Fibroblast of lung (primary cell): ENCODE data around the gene P2RY6. TPM values are rescaled to one million over a fixed set of nuclear protein-coding genes. Genes with fewer than 3 reads are reported as not detected.

Experiments used
- DNase-seq, 2 donors: peaks; one replicate each; pipeline versions ENCODE4 v3.0.0 to v3.0.0-alpha.2; 2010; ENCODE audit warnings: low read depth in 2 of 2
- H2AFZ ChIP-seq: 2 replicates; pipeline ENCODE4 v1.5.1; 2012; ENCODE audit warnings: low read length, control low read depth, inconsistent platforms
- H3K27ac ChIP-seq: 2 replicates; pipeline ENCODE4 v1.5.1; 2011; ENCODE audit warnings: low read length, control low read depth; ENCODE audit not compliant: insufficient read depth
- H3K27me3 ChIP-seq: 2 replicates; pipeline ENCODE4 v1.5.1; 2011; ENCODE audit warnings: mild to moderate bottlenecking, low read length; ENCODE audit not compliant: control insufficient read depth, insufficient read depth
- H3K36me3 ChIP-seq: 2 replicates; pipeline ENCODE4 v1.5.1; 2011; ENCODE audit warnings: low read length; ENCODE audit not compliant: control insufficient read depth, insufficient read depth
- H3K4me1 ChIP-seq: 2 replicates; pipeline ENCODE4 v1.5.1; 2011; ENCODE audit warnings: low read length; ENCODE audit not compliant: control insufficient read depth, insufficient read depth; ENCODE audit errors: extremely low read depth
- H3K4me2 ChIP-seq: 2 replicates; pipeline ENCODE4 v1.5.1; 2011; ENCODE audit warnings: low read length, control low read depth; ENCODE audit not compliant: insufficient read depth; ENCODE audit errors: extremely low read depth
- H3K4me3 ChIP-seq, 4 experiments: fragments of 200-600 bp in 1 of 4; sonication (generic) in 1 of 4; replicated peaks in 1 of 4; 2 replicates each; pipeline ENCODE4 v1.5.1; 2011 to 2016; ENCODE audit warnings: low read length in 4 of 4, low read depth in 3 of 4, mild to moderate bottlenecking in 3 of 4, control low read depth in 2 of 4, inconsistent platforms in 1 of 4, mixed read lengths in 1 of 4; ENCODE audit not compliant: insufficient read depth in 1 of 4; ENCODE audit errors: control extremely low read depth in 1 of 4
- H3K79me2 ChIP-seq: 2 replicates; pipeline ENCODE4 v1.5.1; 2012; ENCODE audit warnings: mild to moderate bottlenecking, low read length, inconsistent platforms; ENCODE audit not compliant: control insufficient read depth, insufficient read depth
- H3K9ac ChIP-seq: 2 replicates; pipeline ENCODE4 v1.5.1; 2011; ENCODE audit warnings: mild to moderate bottlenecking, low read length, control low read depth; ENCODE audit not compliant: insufficient read depth
- H3K9me3 ChIP-seq: 2 replicates; pipeline ENCODE4 v1.5.1; 2012; ENCODE audit warnings: low read depth, low read length; ENCODE audit not compliant: control insufficient read depth, insufficient read depth
- H4K20me1 ChIP-seq: 2 replicates; pipeline ENCODE4 v1.5.1; 2011; ENCODE audit warnings: low read length; ENCODE audit not compliant: control insufficient read depth, insufficient read depth; ENCODE audit errors: extremely low read depth
- EZH2 ChIP-seq: IDR thresholded peaks from 2 replicates; pipeline ENCODE4 v1.5.1; 2012; ENCODE audit warnings: low read length, control low read depth, mild to moderate bottlenecking; ENCODE audit errors: missing control alignments
- polyA plus RNA-seq, 2 donors: library from polyadenylated mRNA; depleted of rRNA in 1 of 2; stranded (reverse) in 1 of 2; unstranded in 1 of 2; fragments of >200 nt; gene quantifications; 2 replicates each; pipeline ENCODE4 v1.2.1, GENCODE V29; 2011 to 2012; ENCODE audit warnings: missing spikeins in 1 of 2
- total RNA-seq: library from RNA; depleted of rRNA; stranded (reverse); fragments of >200 nt; gene quantifications from 2 replicates; pipeline ENCODE4 v1.2.1, GENCODE V29; 2014
- TF ChIP-seq, protein P1 (sequence below), 2 donors: IDR thresholded peaks in 1 of 2; conservative IDR thresholded peaks in 1 of 2; 1 replicate in 1 of 2; 2 replicates in 1 of 2; pipeline ENCODE4 v1.5.1; 2011 to 2012; ENCODE audit warnings: low read length in 2 of 2, control low read depth in 1 of 2, inconsistent platforms in 1 of 2, low read depth in 1 of 2, mild to moderate bottlenecking in 1 of 2

P2RY6 gene
- total and polyA plus RNA-seq, 2 donors (not counting 1 experiment from before 2014, with no cell fraction given), result 0.12 to 0.33 TPM

DNA sequence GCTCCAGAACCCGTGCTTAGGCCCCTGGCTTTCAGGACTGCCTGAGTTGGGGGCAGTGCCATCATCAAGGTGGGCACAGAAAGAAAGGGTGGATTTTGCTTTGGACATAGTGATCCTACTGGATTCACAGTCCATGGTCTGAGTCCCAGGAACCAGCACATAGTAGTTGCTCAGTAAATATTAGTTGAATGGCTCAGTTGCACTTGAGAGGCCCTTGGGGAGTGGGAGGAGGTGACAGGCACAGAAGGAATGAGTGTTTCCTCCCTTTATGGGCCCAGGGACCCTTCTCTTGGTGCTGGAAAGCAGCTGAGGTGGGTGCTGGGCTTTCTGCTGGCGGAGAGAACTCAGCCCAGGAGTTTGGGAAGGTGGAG, 52.5 kb downstream of the P2RY6 start:
- TF ChIP-seq, protein P1, sequence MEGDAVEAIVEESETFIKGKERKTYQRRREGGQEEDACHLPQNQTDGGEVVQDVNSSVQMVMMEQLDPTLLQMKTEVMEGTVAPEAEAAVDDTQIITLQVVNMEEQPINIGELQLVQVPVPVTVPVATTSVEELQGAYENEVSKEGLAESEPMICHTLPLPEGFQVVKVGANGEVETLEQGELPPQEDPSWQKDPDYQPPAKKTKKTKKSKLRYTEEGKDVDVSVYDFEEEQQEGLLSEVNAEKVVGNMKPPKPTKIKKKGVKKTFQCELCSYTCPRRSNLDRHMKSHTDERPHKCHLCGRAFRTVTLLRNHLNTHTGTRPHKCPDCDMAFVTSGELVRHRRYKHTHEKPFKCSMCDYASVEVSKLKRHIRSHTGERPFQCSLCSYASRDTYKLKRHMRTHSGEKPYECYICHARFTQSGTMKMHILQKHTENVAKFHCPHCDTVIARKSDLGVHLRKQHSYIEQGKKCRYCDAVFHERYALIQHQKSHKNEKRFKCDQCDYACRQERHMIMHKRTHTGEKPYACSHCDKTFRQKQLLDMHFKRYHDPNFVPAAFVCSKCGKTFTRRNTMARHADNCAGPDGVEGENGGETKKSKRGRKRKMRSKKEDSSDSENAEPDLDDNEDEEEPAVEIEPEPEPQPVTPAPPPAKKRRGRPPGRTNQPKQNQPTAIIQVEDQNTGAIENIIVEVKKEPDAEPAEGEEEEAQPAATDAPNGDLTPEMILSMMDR (conservative IDR thresholded peaks at IDR 0.05 in 1 of 2, IDR thresholded peaks at IDR 0.05 in 1 of 2; ENCODE audit: low read depth in 1 of 2, low read length in 2 of 2), result no peak
- no peak for TF ChIP-seq EZH2
- Histone ChIP-seq H3K4me3 (peak overlapping the region in 1 of 4 experiments; percentile 5), H3K4me1 (peaks cover 82% of the 10 kb centered on the region), H2AFZ (no peak overlapping the region), H3K9me3 (no peaks in the 10 kb centered on the region), H3K4me2 (peak overlapping the region; percentile 49), H3K9ac (peak overlapping the region; percentile 40), H3K27me3 (no peaks in the 10 kb centered on the region), H4K20me1 (no peaks in the 10 kb centered on the region), H3K27ac (peak overlapping the region; percentile 73), H3K36me3 (peaks cover 2% of the 10 kb centered on the region), H3K79me2 (peaks cover 80% of the 10 kb centered on the region)
- no peak for DNase-seq

DNA sequence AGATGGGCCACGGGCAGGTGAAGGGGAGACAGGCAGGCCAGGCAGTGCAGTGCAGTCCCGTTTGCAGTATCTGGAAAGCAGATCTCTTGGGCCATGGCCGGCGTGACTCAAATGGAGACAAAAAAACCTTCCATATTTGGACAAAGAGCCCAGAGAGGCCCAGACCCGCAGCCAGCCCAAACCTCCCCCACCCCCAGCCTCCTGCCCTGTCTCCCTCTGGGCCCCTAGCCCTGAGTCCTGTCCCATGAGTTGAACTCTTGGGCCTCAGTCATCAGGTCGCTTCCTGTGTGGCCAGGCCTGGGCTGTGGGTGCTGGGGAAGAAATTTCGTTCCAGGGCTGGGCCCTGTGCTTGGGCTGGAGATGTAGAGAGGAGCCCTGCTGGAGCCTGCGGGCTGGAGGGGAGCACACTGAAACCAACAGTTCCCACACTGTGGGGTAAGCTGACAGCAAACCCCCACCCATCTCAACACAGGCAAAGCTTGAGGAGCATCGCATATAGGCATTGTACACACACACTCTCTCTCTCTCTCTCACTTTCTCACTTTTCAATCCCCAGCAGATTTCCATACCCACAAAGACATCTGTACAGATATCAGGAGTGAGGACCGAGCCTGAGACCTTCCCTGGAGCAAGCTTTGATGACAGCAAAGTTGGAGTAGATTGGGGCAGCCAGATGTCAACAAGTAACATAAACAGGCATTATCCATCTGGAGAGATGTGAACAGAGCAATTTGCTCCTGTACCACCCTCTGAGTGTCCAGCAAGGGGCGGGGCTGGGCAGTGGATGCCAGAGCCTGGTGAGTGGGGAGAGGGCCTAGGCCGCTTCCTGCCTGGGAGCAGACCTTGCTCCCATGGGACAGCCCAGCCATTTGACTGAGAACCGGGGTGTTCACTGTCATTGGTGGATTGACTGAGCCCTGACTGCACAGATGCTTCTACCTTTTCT, 53.2 kb downstream of the P2RY6 start:
- Histone ChIP-seq H3K27me3 (no peaks in the 10 kb centered on the region), H3K4me1 (peaks cover 81% of the 10 kb centered on the region), H4K20me1 (no peaks in the 10 kb centered on the region), H3K4me3 (peak overlapping the region in 1 of 4 experiments; percentile 8), H3K9me3 (no peaks in the 10 kb centered on the region), H3K9ac (peak overlapping the region; percentile 49), H2AFZ (no peak overlapping the region), H3K36me3 (no peaks in the 10 kb centered on the region), H3K79me2 (peaks cover 78% of the 10 kb centered on the region), H3K27ac (peak overlapping the region; percentile 73), H3K4me2 (peak overlapping the region; percentile 49)
- no peak for TF ChIP-seq EZH2
- TF ChIP-seq, protein P1 (conservative IDR thresholded peaks at IDR 0.05 in 1 of 2, IDR thresholded peaks at IDR 0.05 in 1 of 2; ENCODE audit: low read depth in 1 of 2, low read length in 2 of 2), result no peak
- DNase-seq, result peak; percentile 66 to 78

DNA sequence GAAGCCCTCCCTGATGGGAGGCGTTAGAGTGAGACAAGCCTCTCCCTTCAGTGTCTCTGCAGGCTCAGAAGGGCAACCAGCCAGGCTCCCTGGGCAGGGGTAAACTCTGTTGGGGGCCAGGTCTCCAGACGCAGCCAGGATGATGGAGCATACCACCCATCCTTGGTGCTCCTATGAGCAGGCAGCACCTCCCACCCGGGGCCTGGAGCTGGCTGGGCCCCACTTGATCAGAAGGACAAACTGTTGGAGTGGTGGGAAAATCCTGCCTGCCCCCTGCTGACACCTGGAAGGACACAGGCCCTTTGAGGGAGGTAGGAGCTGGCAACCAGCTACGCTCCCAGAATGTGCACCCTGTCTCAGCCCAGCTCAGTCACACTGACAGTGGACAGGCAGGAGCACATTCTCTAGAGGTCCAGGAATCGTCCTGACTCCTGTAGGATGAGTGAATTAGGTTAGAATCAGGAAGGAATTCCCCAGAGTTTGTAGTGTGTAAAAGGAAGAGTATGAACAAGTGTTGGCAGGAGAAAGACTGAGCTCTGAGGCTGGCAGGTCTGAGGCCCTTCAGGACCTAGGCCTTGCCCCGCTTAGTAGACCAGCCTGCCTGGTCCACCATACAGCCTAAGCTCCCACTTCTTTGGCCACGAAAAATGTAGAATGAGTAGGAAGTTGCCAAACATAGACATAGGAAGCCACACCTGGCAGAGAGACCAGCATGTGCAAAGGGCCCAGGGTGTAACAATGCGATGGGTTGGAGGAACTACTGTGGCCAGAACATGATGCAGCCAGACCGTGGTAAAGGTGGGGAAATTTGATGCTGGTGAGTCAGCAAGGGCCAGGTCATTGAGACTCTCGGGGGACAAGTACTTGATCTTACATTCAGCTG, 55.0 kb downstream of the P2RY6 start:
- Histone ChIP-seq H3K27ac (peak overlapping the region; percentile 30), H3K36me3 (no peaks in the 10 kb centered on the region), H4K20me1 (no peaks in the 10 kb centered on the region), H3K27me3 (no peaks in the 10 kb centered on the region), H3K4me1 (peaks cover 83% of the 10 kb centered on the region), H3K4me3 (no peak overlapping the region), H3K79me2 (peaks cover 87% of the 10 kb centered on the region), H3K9me3 (no peaks in the 10 kb centered on the region), H3K4me2 (no peak overlapping the region), H2AFZ (no peak overlapping the region), H3K9ac (no peak overlapping the region)
- peak; percentile 58 to 81 for DNase-seq
- no peak for TF ChIP-seq EZH2
- TF ChIP-seq, protein P1 (conservative IDR thresholded peaks at IDR 0.05 in 1 of 2, IDR thresholded peaks at IDR 0.05 in 1 of 2; ENCODE audit: low read depth in 1 of 2, low read length in 2 of 2), result no peak
